NCI-H2171 (cell line): ENCODE data around the gene NFIC.
"Not testable (repeated sequence)": the region's sequence is repeated elsewhere in the genome, so short reads cannot be mapped to it uniquely, and the experiment has no call there.

Source experiments
- DNase-seq: peaks from one replicate; lab custom pipeline; 2025; lab: John Stamatoyannopoulos, UW

Gene NFIC

DNA sequence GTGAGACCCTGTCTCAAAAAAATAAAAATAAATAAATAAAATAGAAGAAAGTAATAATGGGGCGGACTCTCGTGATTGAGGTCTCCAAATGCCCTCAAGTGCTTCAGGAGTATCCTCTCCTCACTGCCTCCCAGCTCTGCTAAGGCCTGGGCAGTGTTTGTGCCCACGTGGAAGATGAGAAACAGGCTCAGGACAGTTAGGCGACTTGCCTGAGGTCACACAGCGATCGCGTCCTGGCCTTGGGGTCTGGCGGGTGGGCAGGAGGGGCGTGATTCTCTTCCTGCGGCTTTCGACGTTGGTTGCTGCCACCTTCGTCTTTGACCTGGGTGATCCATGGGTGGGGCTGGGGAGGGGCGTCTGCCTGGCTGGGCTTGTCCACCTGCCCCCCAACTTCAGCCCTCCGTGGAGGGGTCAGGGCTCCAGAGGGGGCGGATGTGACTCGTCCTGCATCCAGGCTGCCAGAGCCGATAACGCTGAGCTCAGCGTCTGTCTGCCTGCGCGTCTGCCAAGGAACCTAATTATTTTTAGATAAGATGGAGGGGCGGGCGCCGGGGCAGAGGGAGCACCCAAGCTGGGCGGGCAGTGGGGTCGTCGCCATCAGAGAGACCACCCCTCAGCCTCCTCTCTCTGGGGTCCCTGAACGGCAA lies 56.9 kb downstream of the NFIC start:
- no peak for DNase-seq

DNA sequence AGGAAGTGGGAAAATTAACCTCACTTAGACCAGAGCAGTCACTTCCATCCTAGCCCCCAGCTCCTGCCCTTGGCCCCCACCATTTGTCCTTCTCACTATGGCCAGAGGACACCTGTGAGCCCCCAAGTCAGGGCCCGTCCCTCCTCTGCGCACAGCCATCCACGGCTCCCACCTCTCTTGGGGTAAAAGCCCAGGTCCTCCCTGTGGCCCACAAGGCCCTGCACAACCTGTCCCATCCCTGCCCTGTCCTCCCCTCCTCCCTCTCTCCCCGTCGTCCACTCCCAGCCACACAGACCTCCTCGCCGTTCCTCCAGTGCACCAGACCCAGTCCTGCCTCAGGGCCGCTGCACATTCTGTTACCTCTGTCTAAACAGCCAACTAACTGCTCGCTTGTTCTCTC lies 60.0 kb downstream of the NFIC start:
- no peak for DNase-seq

DNA sequence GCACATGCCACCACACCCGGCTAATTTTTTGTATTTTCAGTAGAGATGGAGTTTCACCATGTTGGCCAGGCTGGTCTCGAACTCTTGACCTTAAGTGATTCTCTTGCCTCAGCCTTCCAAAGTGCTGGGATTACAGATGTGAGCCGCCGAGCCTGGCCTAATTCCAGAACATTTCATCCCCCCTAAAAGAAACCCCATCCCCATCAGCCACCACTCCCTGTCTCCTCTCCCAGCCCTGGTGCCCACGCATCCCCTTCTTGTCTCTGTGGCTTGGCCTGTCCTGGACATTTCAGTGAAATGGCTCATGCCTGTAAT lies 63.9 kb downstream of the NFIC start:
- not testable (repeated sequence) for DNase-seq

DNA sequence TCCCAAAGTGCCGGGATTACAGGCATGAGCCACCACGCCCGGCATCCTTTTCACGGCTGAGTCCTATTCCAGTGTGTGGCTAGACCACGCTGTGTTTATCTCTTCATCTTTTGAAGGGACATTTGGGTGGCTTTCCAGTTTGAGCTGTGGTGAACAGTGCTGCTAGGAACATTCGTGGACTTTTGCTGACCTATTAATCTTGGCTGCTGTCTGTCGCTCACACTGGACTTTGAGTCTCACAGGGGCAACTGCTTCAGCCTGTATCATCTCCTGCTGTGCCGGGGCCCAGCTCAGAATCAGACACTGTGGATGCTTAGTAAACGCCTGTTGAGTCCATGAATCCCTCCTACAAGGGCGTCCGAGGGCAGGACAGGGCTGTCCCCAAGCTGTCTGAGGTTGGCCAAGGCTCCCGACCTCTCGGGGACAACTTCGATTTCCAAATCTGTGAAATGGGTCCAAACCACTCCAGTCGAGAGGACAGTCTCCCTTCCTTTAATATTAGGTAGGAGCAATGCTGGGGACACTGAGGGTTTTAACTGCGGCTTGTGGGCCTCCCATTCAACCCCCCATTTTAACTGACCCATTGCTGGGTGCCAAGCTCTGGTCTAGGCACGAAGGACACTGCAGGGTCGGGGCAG lies 65.5 kb downstream of the NFIC start:
- DNase-seq = no peak

DNA sequence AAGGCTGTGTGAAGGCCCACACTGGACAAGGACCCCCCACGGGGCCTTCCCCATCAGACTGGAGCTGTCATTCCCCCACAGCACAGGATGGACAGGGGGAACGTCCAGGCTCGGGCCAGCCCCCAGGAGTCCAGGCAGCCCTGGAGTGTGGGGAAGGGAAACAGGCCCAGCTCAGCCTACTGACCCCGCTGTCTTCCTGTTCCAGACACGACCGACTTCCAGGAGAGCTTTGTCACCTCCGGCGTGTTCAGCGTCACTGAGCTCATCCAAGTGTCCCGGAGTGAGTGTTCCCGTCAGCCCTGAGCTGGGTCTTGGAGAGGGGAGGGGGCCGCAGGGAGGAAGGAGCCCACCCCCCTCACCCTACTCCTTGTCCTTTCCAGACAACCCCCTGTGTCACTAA lies 66.9 kb downstream of the NFIC start:
- no peak for DNase-seq

DNA sequence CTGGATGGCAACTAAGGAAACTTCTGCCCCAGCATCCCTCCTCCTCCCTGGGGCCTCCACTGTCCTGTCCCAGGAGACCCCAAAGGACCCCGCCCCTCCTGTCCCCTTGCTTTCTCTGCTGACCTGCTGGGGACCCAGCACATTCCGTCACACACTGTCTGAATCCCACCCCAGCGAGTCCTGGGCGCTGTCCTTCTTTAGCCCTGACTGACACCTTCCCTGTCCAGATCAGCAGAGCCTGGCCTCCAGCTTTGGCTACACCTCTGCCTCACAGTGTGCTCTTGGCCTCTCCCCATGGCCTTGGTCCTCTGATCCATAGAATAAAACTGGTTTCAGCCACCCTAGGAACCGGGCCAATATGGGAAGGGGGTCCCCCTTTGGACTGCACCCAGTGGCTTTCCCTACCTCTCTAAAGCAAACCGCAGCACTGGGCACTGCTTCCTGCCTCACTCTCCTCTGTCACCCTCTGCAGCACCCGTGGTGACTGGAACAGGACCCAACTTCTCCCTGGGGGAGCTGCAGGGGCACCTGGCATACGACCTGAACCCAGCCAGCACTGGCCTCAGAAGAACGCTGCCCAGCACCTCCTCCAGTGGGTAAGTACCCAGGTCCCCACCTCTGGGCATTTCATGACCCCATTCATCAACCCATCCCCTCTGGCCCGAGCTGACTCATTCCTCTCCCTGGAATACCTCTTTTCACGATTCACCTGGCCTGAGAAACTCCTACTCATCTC lies 67.6 kb downstream of the NFIC start:
- no peak for DNase-seq

DNA sequence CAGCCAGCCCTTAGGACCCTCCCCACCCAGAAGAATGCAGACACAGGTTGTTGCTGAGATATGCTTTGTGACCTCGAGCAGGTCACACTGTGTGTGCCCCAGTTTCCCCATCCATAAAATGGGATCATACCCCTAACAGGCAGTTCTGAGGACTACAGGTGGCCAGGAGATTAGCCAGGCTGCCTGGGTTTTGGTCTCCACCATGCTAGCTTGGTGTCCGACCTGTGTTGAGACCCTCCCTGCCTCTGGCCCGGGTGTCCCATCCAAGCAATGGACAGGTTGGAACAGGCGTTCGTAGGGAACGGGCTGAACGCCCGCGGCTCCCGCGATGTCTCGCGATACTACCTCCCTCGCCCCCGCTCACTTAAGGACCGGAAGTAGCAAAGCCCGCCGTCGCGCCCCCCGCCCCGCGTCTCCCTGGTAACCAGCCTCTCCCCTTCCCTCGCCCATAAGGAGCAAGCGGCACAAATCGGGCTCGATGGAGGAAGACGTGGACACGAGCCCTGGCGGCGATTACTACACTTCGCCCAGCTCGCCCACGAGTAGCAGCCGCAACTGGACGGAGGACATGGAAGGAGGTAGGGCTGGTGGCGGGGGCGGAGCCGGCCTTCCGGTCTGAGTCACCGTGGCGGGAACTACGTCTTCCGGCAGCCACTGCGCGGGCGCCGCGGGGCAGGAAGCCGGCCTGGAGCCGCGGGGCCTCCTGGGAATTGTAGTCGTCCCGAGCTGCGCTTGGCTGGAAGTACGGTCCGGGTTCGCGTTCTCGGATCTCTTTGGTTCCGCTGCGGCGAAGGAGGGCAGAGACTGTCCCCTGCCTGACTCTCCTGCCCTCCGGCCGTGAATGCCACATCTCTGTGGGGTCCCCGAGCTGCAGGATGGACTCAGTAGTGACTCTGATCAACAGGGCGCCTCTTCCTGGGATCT lies 68.5 kb downstream of the NFIC start:
- DNase-seq = peak; percentile 95

DNA sequence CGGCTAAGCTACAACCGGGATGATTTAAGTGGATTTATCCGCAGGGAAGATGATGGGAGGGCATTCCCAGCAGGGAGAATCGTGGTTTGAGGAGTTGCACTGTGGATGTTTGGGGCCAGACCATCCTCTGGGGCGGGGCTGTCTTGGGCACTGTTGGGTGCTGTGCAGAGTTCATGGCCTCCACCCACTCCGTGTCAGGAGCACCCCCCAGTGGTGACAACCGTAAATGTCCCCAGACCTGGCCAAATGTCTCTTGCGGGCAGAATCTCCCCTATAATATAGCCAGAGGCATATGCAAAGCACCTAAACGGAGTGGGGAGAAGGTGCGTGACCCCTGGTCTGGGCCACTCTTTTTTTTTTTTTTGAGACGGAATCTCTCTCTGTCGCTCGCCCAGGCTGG lies 73.7 kb downstream of the NFIC start:
- DNase-seq = no peak

DNA sequence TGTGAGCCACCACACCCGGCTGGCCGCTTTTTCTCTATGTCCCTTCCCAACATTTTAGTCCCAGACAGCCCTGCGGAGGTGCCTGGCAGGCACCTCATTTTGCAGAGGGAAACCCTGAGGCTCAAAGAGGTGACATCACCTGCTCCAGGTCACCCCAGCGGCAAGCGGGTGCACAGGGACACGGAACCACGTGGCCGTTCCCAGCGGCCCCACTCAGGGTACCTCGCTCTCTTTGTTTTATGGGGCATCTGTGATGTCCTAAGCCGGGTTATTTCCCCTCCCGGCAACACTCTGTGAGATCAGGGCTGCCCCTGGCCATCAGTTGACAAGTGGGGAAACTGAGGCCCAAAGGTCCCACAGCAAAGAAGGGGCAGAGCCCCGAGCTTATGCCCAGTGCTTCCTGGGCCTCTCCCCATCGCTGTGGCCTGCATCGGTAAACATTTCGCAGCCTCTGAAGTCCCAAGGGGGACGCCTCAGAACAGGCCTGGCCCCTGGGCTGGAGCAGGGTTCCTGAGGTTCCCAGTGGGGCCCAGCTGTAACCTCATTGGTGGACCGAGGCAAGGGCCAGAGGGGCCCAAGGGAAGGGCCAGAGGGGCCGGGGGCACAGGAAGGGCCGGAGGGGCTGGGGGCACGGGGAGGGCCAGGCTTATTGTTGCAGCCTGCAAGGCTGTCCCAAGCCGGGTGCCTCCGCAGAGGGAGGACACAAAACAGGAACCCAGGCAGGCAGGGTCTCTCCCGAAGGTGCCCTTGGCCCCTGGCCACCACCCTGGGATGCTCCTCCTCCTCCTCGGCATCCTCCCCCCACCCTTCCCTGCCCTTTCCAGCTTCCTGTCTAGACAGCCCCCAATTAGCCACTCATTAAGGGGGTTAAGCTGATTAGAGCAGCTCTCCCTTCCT lies 75.0 kb downstream of the NFIC start:
- DNase-seq = no peak

DNA sequence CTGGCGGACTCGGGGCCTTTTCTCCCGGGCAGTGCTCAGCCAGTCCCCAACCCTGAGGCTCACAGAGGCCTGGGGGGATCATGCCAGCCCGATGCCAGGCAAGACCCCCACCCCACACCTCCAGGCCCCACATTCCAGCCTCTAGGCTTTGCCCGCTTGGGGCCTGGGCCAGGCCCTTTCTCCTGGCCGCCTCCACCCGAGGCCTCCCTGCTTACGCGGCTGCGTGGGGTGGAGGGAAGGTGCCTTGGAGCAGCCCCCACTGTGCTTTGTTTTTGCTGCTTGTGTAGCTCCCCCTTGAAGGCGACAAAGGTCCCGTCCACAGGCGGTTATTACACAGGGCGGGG lies 75.6 kb downstream of the NFIC start:
- no peak for DNase-seq

DNA sequence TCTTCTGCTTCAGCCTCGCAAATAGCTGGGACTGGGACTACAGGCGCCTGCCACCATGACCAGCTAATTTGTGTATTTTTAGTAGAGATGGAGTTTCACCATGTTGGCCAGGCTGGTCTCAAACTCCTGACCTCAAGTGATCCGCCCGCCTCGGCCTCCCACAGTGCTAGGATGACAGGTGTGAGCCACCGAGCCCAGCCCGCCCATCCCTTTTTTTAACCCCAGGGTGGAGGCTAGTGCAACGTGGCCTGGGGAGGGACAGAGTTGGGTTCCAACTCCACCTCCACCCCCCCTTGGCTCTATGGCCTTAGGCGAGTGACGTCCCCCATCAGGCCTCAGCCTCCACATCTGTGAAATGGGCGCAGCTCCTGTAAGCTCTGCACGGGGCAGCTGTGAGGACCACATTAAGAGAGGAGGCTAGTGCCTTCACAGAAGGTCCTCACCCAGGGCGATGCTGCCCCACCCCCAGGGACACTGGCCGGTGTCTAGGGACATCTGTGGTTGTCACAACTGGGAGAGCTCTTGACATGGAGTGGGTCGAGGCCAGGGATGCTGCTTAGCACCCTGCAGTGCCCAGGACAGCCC lies 76.2 kb downstream of the NFIC start:
- no peak for DNase-seq

DNA sequence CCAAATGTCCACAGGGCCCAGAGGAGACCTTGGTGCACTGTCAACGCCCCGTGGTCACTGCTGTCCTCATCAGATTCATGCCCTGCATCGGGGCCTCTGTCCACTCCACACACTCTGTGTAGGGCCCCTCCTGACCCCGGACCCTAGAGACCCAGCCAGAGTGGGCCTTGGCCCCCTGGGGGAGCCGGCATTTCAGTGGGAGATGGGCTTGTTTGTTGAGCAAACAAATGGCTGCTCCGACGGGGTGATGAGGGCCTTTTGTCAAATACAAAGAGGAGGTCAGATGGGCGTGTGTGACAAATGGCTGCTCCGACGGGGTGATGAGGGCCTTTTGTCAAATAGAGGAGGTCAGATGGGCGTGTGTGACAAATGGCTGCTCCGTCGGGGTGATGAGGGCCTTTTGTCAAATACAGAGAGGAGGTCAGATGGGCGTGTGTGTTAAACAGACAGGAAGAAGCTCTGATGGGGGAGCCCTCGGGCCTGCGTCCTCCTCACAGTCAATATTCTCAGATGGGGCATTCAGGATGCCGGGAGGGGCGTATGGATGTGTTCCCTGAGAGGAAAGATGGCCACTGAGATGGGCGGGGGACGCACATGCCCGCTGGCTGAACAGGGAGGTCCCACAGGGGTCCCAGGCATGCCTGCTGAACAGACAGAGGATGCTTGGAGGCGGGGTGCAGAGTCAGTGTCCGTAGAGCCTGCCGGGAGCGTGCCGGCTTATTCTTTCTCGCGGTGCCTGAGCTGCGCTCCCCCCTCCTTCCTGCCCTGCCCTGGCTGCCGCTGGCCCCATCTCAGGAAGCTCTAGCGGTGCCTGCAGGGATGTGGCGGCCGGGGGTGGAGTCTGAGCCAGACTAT lies 77.7 kb downstream of the NFIC start:
- no peak for DNase-seq

DNA sequence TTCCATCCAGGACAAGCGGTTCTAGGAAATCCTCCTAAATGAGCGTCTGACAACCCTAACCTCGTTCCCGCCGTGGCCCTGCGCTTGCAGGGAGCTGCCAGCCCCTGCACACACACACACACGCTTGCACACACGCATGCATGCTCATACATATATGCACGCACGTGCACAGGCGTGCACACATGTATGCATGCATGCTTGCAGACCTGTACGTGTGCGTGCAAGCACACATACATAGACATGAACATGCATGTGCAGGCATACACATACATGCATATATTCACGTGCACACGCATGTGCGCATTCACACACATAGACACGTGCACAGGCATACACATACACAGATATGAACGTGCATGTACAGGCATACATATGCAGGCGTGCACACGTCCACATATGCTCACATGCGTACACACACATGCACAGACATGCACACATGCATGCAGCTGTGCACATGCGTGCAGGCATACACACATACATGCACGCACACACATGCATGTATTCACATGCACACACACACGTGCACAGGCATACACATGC lies 78.4 kb downstream of the NFIC start:
- DNase-seq = no peak

DNA sequence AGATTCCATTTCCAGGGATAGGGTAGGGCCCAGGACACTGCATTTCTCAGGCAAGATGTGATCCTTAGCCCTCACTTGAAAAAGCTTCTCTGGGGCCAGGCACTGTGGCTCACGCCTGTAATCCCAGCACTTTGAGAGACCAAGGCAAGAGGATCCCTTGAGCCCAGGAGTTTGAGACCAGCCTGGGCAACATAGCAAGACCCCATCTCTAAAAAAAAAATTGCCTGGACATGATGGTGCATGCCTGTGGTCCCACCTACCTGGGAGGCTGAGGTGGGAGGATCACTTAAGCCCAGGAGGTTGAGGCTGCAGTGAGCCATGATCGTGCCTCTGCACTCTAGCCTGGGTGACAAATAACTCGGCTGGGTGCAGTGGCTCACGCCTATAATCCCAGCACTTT lies 80.3 kb downstream of the NFIC start:
- DNase-seq = not testable (repeated sequence)

DNA sequence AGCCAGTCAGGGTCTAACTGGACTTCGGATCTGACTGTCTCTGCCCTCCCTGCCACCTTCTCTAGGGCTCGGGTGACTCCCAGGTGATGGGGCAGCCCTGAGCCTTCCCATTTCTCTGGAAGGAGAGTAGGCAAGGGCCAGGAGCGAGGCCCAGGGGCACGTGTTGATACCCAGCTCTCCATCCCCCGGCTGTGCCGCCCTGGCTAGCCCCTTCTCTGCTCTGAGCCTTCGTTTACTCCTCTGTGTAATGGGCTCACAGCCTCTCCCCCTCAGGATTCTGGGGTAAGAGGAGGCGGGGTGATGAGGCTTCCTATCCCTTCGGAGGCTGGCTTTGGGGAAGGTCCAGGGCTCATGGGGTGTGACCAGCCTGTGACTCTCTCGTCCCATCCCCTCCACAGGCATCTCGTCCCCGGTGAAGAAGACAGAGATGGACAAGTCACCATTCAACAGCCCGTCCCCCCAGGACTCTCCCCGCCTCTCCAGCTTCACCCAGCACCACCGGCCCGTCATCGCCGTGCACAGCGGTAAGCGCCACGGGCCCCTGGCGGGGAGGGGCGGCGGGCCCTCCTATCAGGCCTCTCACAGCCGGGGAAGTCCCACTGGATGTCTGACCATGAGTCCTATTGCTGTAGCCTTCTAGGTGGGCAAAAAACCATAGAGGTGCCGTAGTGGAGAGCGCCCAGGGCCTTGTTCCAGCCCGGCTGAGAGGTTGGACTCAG lies 82.4 kb downstream of the NFIC start:
- no peak for DNase-seq

DNA sequence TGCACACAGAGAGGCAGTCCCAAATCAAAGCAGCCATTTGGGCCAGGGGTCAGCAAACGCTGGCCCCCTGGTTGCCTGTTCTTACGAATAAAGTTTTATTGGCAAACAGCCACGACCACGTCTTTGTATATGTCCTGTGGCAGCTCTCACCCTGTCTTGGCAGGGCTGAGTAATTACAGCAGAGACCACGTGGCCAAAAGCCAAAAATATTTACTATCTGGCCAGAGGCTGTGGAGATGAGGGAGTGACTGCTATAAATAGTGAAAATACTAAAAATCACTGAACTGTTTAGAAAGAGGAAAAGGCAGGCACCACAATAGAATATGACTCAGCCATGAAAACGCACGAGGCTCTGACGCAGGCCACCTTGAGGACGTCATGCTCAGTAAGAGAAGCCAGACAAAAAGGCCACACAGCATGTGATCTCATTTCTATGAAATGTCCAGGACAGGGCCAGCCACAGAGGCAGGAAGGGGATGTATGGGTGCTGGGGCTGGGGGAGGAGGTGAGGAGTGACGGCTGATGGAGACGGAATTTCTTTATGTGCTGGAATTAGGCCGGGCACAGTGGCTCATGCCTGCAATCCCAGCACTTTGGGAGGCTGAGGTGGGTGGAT lies 84.5 kb downstream of the NFIC start:
- no peak for DNase-seq

DNA sequence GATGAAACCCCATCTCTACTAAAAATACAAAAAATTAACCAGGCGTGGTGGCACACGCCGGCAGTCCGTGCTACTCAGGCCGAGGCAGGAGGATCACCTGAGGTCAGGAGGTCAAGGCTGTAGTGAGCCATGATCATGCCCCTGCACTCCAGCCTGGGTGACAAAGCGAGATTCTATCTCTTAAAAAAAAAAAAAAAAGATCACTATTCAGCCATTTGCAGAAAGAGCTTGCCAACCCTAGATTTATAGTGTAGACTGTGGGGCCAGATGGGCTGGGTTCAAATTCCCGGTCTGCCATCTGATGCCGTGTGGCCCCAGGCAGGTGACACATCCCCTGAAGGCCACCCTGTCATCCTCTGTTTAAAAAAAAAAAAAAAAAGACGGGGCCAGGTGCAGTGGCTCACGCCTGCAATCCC lies 85.1 kb downstream of the NFIC start:
- peak; percentile 60 for DNase-seq

DNA sequence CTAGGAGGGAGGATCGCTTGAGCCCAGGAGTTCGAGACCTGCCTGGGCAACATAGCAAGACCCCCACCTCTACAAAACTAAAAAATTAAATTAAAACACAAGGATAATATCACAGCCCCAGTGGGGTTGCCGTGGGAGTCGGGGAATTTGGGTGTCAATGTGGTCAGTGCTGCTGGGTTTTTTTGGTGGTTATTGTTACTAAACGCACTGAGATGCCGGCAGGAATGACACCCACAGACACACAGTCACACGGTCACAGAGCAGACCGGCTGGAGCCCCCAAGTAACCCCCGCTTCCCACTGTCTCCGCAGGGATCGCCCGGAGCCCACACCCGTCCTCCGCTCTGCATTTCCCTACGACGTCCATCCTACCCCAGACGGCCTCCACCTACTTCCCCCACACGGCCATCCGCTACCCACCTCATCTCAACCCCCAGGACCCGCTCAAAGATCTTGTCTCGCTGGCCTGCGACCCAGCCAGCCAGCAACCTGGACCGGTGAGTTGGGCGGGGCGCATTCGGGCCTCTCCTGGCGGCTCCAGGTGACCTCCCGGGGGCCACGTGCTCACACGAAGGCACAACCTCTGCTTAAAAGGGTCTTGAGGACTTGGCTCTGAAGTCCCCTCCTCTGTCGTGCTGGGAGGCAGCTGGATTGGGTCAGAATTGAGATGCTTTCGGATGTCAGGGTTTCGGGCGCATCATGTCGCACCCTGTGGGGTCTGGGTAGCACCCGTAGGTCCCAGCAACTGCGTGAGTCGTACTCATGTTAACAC lies 86.0 kb downstream of the NFIC start:
- no peak for DNase-seq
